GM12875 (cell line): ENCODE results near the gene ANO4.

Source experiments
- H3K4me3 ChIP-seq: one replicate; pipeline ENCODE4 v1.5.1; 2011; ENCODE audit warnings: low read depth, low read length, control low read depth
- TF ChIP-seq, protein P1 (sequence below): IDR thresholded peaks from 2 replicates; pipeline ENCODE4 v1.5.1; 2011; ENCODE audit warnings: low read depth, mild to moderate bottlenecking, control low read depth, inconsistent platforms, low read length, moderate library complexity, borderline replicate concordance; ENCODE audit not compliant: insufficient read depth

Gene ANO4

DNA sequence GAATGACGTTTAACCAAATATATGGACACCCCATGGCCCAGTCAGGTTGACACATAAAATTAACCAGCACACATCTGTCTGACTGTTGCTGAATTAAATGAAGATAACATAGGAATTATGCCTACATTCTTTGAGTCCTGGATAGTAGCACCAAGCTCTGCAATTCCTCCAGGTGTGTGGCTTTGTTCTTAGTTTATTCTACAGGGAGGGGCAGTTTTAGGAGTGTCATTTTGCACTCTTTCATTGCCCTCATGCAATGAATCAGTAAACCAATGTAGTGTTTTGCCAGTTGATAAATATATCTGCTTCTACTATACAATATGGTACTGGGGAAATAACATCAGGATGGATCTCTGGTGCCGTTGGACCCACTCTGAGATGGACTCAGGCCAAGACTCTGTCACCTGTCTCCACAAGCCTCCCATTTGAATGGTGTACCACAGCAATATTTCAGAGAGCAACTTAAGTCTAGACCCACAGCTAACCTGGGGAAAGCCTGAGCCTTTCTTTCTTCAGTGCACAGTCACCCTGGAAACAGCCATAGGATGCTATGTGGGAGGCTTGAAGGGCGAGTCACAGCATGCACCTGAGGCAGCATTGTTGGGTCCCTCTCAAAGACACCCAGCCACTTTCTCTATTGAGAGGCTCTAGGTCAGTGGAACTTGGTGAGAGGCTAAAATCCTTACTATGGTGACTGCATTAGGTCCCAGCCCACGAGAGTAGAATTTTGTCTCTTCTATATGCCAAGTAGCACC lies 73.2 kb downstream of the ANO4 start:
- no peak overlapping the region for H3K4me3 ChIP-seq

DNA sequence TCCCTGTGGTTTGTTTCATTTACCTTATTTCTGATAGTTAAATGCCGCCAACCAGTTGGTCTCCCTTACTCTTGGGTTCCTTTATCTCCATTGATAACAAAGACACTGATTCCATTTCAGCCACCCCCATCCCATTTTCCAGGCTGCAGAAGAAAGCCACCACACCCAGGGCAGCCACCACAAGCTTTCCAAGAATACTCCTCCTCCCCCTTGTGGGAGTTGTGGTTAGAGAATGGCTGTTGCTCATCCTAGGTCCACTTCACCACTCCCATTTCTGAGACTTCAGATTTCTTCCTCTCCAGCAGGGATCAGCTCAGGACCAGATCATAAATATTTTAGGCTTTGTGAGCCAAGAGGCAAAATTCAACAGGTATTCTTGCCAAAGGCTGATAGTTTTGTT lies 73.9 kb downstream of the ANO4 start:
- TF ChIP-seq, protein P1, sequence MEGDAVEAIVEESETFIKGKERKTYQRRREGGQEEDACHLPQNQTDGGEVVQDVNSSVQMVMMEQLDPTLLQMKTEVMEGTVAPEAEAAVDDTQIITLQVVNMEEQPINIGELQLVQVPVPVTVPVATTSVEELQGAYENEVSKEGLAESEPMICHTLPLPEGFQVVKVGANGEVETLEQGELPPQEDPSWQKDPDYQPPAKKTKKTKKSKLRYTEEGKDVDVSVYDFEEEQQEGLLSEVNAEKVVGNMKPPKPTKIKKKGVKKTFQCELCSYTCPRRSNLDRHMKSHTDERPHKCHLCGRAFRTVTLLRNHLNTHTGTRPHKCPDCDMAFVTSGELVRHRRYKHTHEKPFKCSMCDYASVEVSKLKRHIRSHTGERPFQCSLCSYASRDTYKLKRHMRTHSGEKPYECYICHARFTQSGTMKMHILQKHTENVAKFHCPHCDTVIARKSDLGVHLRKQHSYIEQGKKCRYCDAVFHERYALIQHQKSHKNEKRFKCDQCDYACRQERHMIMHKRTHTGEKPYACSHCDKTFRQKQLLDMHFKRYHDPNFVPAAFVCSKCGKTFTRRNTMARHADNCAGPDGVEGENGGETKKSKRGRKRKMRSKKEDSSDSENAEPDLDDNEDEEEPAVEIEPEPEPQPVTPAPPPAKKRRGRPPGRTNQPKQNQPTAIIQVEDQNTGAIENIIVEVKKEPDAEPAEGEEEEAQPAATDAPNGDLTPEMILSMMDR, result no peak

More for the DNA sequence above, 73.2 kb downstream of the ANO4 start:
- TF ChIP-seq, protein P1, result no peak

DNA sequence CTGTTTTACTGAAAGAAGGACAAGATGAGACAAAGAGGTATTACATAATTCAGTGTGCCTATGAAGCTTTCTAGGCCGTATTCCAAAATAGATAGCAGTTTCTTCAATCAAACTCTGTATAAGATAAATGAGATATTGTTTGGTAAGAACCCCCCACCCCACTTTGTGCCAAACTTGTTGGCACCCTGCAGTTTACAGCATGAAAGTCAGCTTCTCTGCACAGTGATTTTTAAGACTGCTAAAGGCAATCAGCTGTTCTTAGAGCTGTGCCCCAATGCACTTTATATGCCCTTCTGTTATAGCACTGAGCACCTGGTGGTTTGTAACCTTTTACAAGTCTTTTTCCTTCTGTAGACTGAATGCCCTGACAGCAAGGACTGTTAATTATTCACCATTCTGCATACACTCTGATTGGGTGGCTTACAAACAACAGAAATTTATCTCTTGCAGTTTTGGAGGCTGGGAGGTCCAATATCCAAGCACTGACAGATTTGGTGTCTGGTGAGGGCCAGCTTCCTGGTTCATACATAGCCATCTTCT lies 76.7 kb downstream of the ANO4 start:
- H3K4me3 ChIP-seq, result no peak overlapping the region
- TF ChIP-seq, protein P1, result no peak

More for the DNA sequence above, 73.9 kb downstream of the ANO4 start:
- no peak overlapping the region for H3K4me3 ChIP-seq

DNA sequence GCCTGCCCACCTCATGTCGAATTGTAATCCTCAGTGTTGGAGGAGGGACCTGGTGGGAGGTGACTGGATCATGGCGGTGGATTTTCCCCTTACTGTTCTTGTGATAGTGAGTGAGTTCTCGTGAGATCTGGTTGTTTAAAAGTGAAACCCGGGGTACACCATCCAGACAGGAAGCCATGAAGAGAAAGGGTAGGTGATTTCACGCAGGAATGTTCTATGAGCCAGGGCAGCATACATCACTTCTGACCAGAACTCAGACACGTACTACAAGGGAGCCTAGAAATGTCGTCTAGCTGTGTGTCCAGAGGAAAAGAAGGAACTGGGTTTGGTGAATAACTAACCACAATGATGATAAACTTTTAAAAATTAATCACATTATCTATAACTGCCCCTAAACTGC lies 80.6 kb downstream of the ANO4 start:
- H3K4me3 ChIP-seq, result no peak overlapping the region
- TF ChIP-seq, protein P1, result no peak

DNA sequence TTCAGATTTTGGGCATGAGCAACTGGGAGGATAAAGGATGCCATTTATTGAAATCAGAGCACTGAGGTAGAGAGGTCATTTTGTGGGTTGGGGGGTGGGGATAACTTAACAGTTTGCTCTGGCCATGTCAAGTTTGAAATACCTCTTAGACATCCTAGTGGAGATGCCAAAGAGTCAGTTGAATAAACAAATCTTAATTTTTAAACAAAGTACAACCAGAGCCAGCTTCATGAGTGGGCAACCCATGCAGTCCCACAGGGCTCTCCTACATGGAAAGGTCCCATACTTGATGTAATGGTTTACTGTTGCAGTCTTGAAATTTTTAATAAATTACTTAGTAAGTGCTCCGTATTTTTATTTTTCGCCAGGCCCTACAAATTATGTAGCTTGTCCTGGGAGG lies 81.2 kb downstream of the ANO4 start:
- no peak overlapping the region for H3K4me3 ChIP-seq
- TF ChIP-seq, protein P1, result no peak

DNA sequence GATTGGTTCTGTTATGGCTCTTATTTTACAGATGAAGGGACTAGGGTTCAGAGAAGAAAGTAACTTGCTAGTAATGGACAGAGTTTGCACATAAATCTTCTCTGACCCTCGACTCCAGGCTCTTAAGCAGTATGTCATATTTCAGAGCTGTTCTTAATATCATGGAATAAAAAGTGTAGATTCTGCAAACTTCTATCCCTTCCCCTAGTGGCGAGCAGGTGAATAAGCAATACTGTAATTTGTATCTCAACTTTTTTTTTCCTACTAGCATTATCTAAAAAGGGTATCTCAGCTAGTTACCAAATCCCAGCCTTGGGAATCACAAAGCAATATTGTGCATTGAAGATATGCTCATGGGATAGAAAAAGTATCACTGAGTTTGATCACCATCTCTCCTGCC lies 83.2 kb downstream of the ANO4 start:
- TF ChIP-seq, protein P1, result peak; percentile 28; the same call in 1 of the 2 replicates
- H3K4me3 ChIP-seq, result no peak overlapping the region

DNA sequence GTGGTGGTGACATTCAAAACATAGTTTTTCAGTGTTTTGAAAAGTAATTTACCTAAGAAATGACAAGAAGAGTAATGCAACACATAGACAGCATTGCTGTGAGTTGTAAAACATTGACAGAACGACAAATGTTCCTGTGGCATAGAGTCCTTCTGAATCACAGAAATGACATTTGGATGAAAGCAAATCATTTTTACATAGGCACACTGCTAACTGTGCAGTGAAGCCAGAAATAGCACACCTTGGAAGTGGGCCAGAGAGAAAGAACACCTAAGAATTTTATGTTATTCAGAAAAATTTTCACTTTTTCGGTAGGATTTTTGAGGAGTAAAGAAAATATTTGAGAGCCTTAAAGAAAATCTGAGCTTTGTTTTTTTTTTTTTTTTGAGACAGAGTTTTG lies 100.6 kb downstream of the ANO4 start:
- TF ChIP-seq, protein P1, result no peak
- H3K4me3 ChIP-seq, result no peak overlapping the region
